Activated T-helper 9 cell treated with anti-CD3 and anti-CD28 coated beads, Interleukin-2, amount 50 U/mL, for 16 hours (primary cell): ENCODE results near the gene STIL.
"Not testable (repeated sequence)": the region's sequence is repeated elsewhere in the genome, so short reads cannot be mapped to it uniquely, and the experiment has no call there.

Experiments
- DNase-seq: peaks from one replicate; pipeline ENCODE4 v3.0.0-alpha.2; 2020; ENCODE audit warnings: low read depth

The STIL gene

GRCh38 chr1:47219590-47220220 is 94.2 kb downstream of the STIL start:
- DNase-seq, result no peak

- DNase-seq, result no peak
Observed at GRCh38 chr1:47219001-47219400, 94.9 kb downstream of the STIL start.

DNA sequence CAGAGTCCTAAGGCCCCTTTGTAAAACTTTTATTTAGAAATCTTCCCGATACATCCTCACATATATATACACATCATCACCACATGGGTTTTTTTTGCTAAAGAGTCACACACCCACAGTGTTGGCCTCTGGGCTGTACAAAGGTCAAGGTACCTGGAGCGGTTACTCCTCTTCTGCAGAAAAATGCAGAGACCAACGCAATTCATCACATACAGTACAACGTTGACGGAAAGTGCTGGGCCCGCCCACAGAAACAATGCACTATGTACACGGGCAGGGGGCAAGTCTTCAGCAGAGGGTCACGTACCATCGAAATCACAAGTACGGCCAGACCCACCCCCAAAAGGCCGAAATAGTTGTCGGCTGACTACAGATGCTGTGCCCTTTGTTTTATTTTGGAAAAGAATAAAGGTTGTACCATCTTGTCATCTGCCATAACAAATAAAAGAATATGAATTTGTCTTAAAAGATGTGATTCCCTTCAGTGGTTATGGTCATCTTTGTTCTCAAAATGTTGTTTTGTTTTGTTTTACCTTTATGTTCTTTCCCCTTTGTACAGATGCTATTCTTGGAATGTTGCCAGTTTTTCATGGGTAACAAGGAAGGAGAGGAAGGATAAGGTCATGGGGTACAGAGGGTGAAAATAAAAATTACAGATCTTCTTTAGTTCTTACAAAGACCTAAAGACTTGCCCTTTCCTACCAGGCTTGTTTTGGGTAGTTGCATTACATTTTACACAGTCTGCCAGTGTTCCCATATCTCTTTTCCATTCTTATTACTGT is 97.5 kb downstream of the STIL start:
- DNase-seq, result no peak

GRCh38 chr1:47215713-47216112 is 98.2 kb downstream of the STIL start:
- DNase-seq, result no peak

DNA sequence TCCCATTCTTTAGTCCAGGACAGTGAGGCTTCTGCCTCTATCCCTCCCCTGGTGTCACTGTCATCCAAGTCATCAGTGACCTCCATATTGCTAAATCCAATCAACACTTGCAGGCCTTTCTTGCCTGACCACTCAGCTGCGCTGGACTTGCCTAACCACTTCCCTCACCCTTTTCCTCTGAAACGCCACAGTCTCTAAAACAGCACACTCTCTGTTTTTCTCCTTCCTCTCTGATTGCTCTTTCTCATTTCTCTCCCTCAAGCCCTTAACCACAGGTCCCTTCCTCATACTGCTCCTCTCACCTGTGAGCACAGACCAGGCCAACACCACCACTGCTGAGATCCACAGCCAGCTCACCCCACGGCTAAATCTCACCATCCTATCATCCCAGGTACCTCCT is 99.4 kb downstream of the STIL start:
- no peak for DNase-seq

DNA sequence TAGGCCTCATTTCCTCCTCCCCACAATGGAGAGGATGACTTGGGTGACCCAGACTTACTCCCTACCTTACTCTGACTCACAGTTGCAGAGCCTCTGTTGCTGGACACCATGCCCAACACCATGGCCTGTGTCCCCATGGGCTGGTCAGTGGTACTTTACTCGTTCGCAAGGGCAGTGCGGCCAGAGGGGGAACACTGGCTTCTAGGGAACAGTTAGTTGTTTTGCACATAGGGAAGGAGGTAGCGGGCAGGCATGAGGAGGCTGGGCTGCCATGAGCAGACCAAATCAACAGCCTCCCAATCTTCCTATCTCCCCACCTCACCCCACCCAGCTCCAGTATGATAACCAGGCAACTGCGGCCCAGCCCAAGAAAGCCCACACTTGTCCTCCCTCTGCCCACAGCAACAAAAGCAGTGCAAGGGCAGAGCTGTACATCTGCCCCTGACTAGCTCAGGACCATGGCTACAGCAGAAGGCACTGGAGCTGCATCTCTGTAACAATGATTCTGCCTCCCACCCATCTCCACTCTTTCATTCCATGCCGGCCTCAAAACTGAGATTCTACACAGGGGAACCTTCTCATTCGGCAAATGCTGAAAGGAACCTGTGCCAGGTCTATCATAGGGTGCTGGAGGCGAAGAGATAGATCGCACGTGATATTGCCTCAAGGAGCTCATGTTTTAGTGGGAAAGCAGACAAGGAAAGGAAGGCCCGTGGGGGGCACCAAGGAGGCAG is 100.5 kb downstream of the STIL start:
- no peak for DNase-seq

DNA sequence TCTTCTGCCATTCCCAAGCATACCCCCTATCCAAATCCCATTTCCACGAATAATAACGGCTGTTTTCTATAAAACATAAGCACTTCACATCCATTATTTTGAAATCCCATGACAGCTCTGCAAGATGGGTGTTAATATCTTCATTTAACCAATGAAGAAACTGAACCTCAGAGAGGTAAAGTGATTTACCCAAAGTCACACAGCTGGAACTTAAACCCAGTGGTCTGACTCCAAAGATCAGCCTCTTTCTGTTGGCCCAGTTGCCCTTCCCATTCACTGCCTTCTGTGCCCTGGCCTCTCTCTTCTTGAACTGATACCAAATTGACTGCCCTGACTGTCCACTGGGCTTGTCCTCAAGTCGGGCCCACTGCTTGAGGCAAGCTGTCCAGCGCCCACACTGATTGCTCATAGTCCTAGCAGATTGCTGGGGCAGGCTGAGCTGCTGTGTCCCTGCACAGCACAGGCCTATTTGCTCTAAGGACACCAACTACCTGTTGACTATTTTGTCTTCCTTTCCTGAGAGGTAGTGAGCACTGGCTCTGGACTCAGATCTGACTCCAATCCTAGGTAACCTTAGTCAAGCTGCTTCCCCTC is 101.2 kb downstream of the STIL start:
- DNase-seq, result no peak

- no peak for DNase-seq
Observed at GRCh38 chr1:47211796-47212269, 102.1 kb downstream of the STIL start.

DNA sequence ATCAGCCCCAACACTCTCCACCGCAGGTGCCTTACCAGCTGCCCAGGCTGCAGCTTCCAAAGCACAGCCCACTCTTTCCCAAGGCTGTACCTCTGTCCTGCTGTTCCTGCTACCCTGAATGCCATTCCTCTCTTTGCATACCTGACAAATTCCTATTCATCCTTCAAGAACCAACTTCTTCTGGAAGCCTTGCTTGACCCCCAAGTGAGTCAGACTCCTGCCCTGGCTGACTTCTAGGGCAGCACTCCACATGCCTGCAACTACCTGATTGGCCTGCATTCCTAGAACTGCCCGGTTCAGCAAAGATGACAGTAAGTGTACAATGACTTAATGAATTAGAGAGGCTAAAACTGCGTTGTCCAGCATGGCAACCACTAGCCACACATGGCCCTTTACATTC is 103.3 kb downstream of the STIL start:
- no peak for DNase-seq

DNA sequence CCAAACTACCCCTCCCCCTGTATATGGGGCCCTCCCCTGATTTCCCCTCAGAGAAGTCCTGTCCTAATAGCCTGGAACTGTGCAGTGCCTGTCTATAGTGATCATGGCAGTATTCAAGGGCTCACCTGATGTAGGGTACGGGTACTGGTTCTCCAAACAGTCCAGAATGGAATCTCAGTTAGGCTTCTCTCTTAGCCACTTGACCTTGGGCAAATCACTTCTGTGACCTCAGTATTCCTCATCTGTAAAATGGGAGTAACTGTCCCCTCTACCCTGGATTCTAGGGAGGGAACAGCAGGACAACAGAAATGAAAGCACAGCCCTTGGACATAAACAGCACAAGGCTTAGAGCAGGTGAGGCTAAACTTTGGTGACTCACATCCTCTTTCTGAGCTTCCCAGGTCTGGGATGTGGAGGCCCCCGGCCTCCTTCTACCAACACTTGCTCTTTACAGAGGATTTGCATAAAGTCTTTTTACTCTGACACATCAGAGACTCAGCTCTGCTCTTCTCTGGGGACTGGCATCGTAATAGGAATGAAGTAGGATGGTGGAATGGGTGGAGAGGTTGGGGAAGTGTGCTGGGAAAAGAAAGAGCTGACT is 104.1 kb downstream of the STIL start:
- DNase-seq, result no peak

DNA sequence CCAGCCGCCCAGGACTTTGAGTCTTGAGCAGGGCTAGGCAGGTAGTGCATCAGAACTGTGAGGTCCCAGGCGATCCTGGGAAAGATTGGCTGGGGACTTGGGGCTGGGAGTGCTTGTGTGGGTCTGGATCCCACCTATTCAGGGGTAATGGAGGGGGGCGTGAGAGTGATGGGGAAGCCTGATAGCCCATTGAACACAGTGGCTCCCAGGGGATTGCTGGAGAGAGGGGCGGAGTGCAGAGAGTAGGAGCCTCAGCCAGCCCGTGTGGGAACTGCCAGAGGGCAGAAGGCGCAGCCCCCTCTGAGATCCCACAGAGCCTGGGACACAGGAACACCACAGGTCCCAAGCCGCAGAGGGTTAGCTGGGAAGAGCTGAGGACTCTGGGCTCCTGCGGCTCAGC is 104.9 kb downstream of the STIL start:
- no peak for DNase-seq

- DNase-seq, result no peak
Observed at GRCh38 chr1:47208374-47208850, 105.5 kb downstream of the STIL start.

DNA sequence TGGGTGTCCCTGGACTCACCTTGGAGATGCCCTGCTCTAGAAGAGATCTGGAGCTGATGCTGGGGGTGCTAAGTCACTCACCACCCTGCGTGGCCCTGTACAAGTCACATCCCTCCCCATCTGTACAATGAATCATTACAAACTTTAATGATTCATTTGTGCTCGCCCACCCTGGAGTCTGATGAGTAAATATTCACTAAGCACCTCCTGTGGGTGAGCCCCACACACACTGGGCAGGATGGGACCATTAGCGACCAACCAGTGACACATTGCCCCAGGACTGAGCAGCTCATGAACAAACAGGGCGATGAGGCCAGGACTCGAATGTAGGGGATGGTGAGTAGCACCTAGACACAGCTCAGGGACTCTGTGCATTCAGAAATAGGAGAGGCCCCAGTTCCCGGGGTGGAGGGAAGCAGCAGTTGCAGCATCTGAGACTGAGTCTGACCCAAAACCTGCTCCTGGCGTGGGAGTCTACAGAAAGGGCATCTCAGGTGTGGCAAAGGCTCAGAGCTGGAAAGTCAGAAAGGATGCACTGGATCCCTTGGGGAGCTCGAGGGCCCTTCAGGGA is 106.1 kb downstream of the STIL start:
- no peak for DNase-seq

- DNase-seq, result no peak
Observed at GRCh38 chr1:47205918-47206317, 108.0 kb downstream of the STIL start.

- not testable (repeated sequence) for DNase-seq
Observed at GRCh38 chr1:47203504-47203903, 110.4 kb downstream of the STIL start.

- no peak for DNase-seq
Observed at GRCh38 chr1:47201179-47201578, 112.8 kb downstream of the STIL start.
